Upper lobe of right lung (tissue), 1 donor: ENCODE results near the gene ZNF750. TPM values are rescaled to one million over a fixed set of nuclear protein-coding genes. Genes with fewer than 3 reads are reported as not detected.
A peak's percentile ranks its signal among the peaks of the same experiment; 100 is the strongest.

ENCODE experiments used
- ATAC-seq: fragments of 200-7000 bp; cut with Tn5 transposase; one replicate; pipeline ENCODE4 v1.9.1; 2020; ENCODE audit warnings: mild to moderate bottlenecking, moderate library complexity
- DNase-seq: peaks from one replicate; pipeline ENCODE4 v3.0.0-alpha.2; 2020
- H3K27ac ChIP-seq: fragments of 200-600 bp; one replicate; pipeline ENCODE4 v1.8.0; 2022
- H3K27me3 ChIP-seq: fragments of 200-600 bp; one replicate; pipeline ENCODE4 v1.8.0; 2022; ENCODE audit warnings: mild to moderate bottlenecking
- H3K36me3 ChIP-seq: fragments of 200-600 bp; one replicate; pipeline ENCODE4 v1.8.0; 2022
- H3K4me1 ChIP-seq: fragments of 200-600 bp; one replicate; pipeline ENCODE4 v1.8.0; 2022
- H3K4me3 ChIP-seq: fragments of 200-600 bp; one replicate; pipeline ENCODE4 v1.8.0; 2022; ENCODE audit warnings: mild to moderate bottlenecking
- H3K9me3 ChIP-seq: fragments of 200-600 bp; one replicate; pipeline ENCODE4 v1.8.0; 2022
- CTCF ChIP-seq: fragments of 200-600 bp; IDR thresholded peaks from one replicate; pipeline ENCODE4 v1.8.0; 2022; ENCODE audit warnings: antibody characterized with exemption
- intact Hi-C: fragments of 100-400 bp; cut with DNase I; formaldehyde crosslinking; loops from one replicate; pipeline ENCODE4 v1.11.0; 2022
- long read RNA-seq: library from polyadenylated mRNA; unstranded; transcript quantifications from one replicate; pipeline ENCODE4 v2.0.0, GENCODE V29; 2021
- total RNA-seq: library from RNA; stranded (reverse); fragmentation: NEBNext Ultra II Directional; extraction: Animal tissue kit (Norgen Biotek cat#: 25700); gene quantifications from one replicate; pipeline ENCODE4 v1.2.1, GENCODE V29; 2021
- donor health status: DM: no; HTN: yes; CAD: no; lungs with severe emphysema.

ZNF750 gene
- 5.6 TPM for total RNA-seq
- long read RNA-seq, partial matches to known transcripts, result 5 of 6 reads
- long read RNA-seq, other reads (novel, unspliced or antisense), result 1 of 6 reads

DNA sequence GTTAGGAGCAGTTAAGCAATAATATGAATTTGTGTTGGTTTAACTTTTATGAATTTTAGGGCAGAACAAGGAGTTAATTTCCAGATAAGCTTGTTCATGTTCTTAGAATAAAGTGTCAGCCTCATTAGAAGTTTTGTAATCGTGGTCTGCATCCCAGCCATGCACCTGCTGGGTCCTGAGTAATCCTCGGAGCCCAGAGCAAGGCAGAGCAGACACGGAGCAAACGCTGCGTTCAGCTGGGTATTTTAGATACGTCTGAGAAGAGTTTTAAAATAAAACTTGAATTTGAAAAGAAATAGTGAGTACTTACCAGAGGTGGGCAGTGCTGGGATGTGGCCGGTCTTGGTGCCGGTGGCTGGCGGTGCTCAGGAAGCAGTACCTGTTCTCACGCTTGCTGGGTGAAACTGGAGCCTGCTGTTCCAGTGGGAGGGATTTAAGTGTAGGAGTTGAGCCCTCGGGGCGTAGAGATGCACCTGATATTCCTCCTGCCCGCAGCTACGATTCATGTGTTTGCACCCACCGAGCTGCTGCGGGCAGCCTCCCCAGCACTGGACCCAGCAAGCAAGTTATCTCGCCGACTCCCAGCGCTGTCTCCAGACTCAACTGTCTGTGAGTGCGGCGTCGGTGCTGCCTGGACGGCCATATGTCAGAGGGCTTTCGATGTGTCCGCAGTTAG, at the start of gene ZNF750:
TSS of gene ZNF750 (minus strand) at position 406 of the 676 bp plus-strand sequence. CDS start 7,568 bp downstream, outside the sequence.
- no peak for TF ChIP-seq CTCF
- intact Hi-C loops, result no loop called here
- H3K36me3 ChIP-seq, result no peaks in the 10 kb centered on the region
- H3K4me1 ChIP-seq, result peaks cover 20% of the 10 kb centered on the region
- H3K27me3 ChIP-seq, result no peaks in the 10 kb centered on the region
- H3K4me3 ChIP-seq, result peak within 1 kb of the TSS; percentile 42
- no peaks in the 10 kb centered on the region for H3K9me3 ChIP-seq
- DNase-seq (peak; percentile 78), ATAC-seq (peak; percentile 56)
- peak within 1 kb of the TSS; percentile 80 for H3K27ac ChIP-seq

DNA sequence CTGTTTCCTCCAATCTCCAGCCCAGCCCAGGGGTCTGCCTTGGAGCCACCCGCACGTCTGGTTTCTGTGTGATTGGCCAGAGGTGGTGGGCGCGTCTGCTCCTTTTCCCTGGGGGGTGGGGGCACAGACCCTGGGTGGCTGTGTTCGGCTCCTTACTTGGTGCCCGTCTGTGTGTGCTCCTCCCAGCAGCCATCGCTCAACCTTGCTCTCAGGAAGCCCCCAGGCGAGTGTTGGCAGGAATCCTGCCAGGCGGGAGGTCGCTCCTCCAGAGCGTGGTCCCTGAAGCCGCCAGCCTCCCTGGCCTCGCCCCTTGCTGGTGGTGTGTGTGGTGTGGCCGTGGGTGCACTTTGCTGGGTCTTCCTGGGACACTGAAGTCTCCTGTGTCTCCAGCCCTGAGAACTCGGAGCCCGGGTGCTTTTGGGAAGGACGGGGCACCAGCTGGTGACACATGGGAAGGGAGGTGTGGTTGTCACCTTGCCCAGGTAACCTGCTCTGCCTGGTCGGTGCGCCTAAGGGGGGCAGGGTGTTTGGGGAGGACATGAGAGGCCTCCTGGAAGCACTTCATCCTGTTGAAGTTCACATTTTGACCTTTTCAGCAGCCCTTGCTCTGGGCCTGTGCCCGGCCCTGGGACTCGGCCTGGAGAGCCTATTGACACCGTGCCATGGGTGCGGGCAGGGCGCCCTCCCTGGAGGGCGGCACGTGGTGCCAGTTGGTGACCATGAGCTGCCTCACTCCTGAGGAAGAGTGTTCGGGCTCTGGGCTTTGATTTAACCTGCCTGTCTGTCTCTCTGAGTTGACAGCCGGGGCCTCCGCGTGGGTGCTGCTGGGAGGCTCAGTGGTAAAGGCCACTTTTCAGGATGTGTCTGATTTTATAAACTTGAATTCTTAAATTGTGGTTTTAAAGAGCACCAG, 49.0 kb upstream of the ZNF750 start:
- H3K9me3 ChIP-seq, result no peaks in the 10 kb centered on the region
- no peaks in the 10 kb centered on the region for H3K36me3 ChIP-seq
- H3K27me3 ChIP-seq, result no peaks in the 10 kb centered on the region
- H3K4me3 ChIP-seq, result peak overlapping the region; percentile 19
- no peak for TF ChIP-seq CTCF
- intact Hi-C loops, result no loop called here
- ATAC-seq (peak; percentile 82), DNase-seq (peak; percentile 94)
- H3K4me1 ChIP-seq, result peaks cover 51% of the 10 kb centered on the region
- peak overlapping the region; percentile 86 for H3K27ac ChIP-seq

- DNase-seq (no peak), ATAC-seq (no peak)
- H3K27ac ChIP-seq, result peak overlapping the region; percentile 24
- no peaks in the 10 kb centered on the region for H3K9me3 ChIP-seq
- intact Hi-C loops, result no loop called here
- no peaks in the 10 kb centered on the region for H3K27me3 ChIP-seq
- no peaks in the 10 kb centered on the region for H3K36me3 ChIP-seq
- peaks cover 45% of the 10 kb centered on the region for H3K4me1 ChIP-seq
- TF ChIP-seq CTCF, result no peak
- H3K4me3 ChIP-seq, result no peak overlapping the region
Observed at GRCh38 chr17:82887255-82888164, 47.7 kb upstream of the ZNF750 start.

DNA sequence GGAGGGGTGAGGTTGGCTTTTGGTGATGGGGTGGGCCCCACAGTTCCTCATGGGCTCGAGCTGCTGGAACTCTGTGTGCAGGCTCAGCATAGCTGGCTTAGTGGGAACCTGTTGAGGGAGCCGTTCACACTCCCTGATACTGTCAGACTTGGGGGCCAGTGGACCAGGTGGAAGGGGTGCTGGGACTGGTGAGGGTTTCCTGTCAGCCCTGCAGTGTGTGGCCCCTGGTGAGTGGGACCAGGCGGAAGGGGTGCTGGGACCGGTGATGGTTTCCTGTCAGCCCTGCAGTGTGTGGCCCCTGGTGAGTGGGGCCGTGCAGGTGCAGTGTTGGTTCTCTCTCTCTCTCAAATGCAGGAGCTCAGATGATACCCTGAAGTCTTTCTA, 45.1 kb upstream of the ZNF750 start:
- H3K27me3 ChIP-seq, result no peaks in the 10 kb centered on the region
- H3K9me3 ChIP-seq, result no peaks in the 10 kb centered on the region
- no peak overlapping the region for H3K4me3 ChIP-seq
- peak overlapping the region; percentile 58 for H3K27ac ChIP-seq
- ATAC-seq (no peak), DNase-seq (no peak)
- no peak for TF ChIP-seq CTCF
- no peaks in the 10 kb centered on the region for H3K36me3 ChIP-seq
- peaks cover 52% of the 10 kb centered on the region for H3K4me1 ChIP-seq
- intact Hi-C loops, result no loop called here

DNA sequence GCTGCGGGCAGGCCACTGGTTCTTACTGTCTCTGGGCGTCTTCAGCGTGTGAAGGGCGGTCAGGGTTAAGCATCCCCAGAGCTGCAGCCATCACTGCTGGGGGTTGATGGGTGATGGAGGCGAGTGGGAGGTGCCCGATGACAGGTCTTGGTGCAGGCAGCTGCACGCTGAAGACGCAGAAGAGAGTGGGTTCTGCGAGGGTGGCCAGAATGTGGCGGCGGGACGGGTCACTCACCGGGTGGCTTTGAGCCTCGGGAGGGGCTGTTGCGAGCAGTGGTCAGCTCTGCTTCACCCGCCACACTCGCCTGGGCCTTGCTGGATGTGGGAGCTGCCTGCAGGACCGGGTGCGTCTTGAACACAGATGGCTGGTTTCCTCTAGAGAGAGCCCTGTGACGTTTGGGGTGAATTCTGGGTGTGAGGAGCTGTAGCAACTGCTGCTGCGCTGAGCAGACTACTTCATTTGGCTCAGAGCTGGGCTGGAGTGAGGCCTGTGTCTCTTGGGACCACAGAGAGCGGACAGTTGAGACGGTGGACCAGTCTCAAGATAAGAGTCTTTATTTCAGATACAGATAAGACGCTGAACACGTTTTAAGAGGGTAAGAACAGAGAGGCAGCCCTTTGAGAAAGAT, 44.6 kb upstream of the ZNF750 start:
- no peak for ATAC-seq
- intact Hi-C loops, result no loop called here

More for the DNA sequence above, 44.6 kb upstream of the ZNF750 start:
- no peaks in the 10 kb centered on the region for H3K9me3 ChIP-seq
- DNase-seq, result no peak
- peaks cover 55% of the 10 kb centered on the region for H3K4me1 ChIP-seq
- H3K36me3 ChIP-seq, result no peaks in the 10 kb centered on the region
- peak overlapping the region; percentile 17 for H3K27ac ChIP-seq
- H3K4me3 ChIP-seq, result no peak overlapping the region
- H3K27me3 ChIP-seq, result no peaks in the 10 kb centered on the region
- TF ChIP-seq CTCF, result no peak
